ENCODE data around the gene PKP3.

- TF ChIP-seq SMC3 (IDR thresholded peaks at IDR 0.05; ENCODE audit: low read depth, low read length) (no peak), FOXJ3 (CRISPR knock-in tag; IDR thresholded peaks at IDR 0.05) (no peak), REST (IDR thresholded peaks at IDR 0.05; ENCODE audit: low read depth, low read length) (no peak), ELF1 (IDR thresholded peaks at IDR 0.05) (no peak), TCF12 (IDR thresholded peaks at IDR 0.05) (no peak), POLR2AphosphoS5 (IDR thresholded peaks at IDR 0.05; ENCODE audit: low read depth, low read length) (no peak), ZBTB33 (IDR thresholded peaks at IDR 0.05; ENCODE audit: borderline replicate concordance, low read depth) (no peak), JUND (IDR thresholded peaks at IDR 0.05) (no peak)
- TF ChIP-seq, protein P1, sequence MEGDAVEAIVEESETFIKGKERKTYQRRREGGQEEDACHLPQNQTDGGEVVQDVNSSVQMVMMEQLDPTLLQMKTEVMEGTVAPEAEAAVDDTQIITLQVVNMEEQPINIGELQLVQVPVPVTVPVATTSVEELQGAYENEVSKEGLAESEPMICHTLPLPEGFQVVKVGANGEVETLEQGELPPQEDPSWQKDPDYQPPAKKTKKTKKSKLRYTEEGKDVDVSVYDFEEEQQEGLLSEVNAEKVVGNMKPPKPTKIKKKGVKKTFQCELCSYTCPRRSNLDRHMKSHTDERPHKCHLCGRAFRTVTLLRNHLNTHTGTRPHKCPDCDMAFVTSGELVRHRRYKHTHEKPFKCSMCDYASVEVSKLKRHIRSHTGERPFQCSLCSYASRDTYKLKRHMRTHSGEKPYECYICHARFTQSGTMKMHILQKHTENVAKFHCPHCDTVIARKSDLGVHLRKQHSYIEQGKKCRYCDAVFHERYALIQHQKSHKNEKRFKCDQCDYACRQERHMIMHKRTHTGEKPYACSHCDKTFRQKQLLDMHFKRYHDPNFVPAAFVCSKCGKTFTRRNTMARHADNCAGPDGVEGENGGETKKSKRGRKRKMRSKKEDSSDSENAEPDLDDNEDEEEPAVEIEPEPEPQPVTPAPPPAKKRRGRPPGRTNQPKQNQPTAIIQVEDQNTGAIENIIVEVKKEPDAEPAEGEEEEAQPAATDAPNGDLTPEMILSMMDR (IDR thresholded peaks at IDR 0.05), result no peak
- TF ChIP-seq, protein P2, sequence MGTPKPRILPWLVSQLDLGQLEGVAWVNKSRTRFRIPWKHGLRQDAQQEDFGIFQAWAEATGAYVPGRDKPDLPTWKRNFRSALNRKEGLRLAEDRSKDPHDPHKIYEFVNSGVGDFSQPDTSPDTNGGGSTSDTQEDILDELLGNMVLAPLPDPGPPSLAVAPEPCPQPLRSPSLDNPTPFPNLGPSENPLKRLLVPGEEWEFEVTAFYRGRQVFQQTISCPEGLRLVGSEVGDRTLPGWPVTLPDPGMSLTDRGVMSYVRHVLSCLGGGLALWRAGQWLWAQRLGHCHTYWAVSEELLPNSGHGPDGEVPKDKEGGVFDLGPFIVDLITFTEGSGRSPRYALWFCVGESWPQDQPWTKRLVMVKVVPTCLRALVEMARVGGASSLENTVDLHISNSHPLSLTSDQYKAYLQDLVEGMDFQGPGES (IDR thresholded peaks at IDR 0.05; ENCODE audit: low read depth, low read length), result no peak
These were observed 21.6 kb downstream of the PKP3 start for GRCh38 chr11:415640-416041.
